ENCODE results near the gene GABRB1.

GABRB1 gene

GRCh38 chr4:47383829-47384427 is 352.6 kb downstream of the GABRB1 start (continued):
- TF ChIP-seq SNAI2 (CRISPR knock-in tag; IDR thresholded peaks at IDR 0.05): no peak
- TF ChIP-seq CREB5 (CRISPR knock-in tag; IDR thresholded peaks at IDR 0.05; ENCODE audit: low read depth): no peak

DNA sequence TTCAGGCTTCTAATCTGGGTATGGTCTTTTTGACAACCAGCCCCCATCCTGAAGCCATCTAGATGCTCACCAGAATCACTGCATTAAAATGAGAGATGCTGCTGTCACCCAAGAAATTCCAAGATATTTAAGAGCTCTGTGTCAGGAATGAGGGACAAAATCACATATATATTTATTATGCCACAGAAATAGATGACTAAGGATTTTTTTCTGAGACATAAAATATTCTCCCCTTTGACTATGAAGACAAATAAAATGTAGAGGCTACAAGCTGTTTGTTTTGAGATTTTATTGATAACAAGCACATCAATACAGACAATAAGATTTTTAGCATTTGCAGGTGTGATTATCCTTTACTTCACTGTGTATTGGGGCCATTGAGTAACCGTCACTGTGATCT is 354.8 kb downstream of the GABRB1 start:
- no peak for ATAC-seq
- TF ChIP-seq ZNF565 (CRISPR knock-in tag; conservative IDR thresholded peaks at IDR 0.05; ENCODE audit: low read depth): no peak
- no peak for TF ChIP-seq SNAI2 (CRISPR knock-in tag; IDR thresholded peaks at IDR 0.05)
- TF ChIP-seq POU6F1 (CRISPR knock-in tag; IDR thresholded peaks at IDR 0.05; ENCODE audit: borderline replicate concordance, low read depth): no peak
- TF ChIP-seq, protein P1, sequence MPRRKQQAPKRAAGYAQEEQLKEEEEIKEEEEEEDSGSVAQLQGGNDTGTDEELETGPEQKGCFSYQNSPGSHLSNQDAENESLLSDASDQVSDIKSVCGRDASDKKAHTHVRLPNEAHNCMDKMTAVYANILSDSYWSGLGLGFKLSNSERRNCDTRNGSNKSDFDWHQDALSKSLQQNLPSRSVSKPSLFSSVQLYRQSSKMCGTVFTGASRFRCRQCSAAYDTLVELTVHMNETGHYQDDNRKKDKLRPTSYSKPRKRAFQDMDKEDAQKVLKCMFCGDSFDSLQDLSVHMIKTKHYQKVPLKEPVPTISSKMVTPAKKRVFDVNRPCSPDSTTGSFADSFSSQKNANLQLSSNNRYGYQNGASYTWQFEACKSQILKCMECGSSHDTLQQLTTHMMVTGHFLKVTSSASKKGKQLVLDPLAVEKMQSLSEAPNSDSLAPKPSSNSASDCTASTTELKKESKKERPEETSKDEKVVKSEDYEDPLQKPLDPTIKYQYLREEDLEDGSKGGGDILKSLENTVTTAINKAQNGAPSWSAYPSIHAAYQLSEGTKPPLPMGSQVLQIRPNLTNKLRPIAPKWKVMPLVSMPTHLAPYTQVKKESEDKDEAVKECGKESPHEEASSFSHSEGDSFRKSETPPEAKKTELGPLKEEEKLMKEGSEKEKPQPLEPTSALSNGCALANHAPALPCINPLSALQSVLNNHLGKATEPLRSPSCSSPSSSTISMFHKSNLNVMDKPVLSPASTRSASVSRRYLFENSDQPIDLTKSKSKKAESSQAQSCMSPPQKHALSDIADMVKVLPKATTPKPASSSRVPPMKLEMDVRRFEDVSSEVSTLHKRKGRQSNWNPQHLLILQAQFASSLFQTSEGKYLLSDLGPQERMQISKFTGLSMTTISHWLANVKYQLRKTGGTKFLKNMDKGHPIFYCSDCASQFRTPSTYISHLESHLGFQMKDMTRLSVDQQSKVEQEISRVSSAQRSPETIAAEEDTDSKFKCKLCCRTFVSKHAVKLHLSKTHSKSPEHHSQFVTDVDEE (CRISPR knock-in tag; IDR thresholded peaks at IDR 0.05): no peak
- no peak for TF ChIP-seq PATZ1 (CRISPR knock-in tag; IDR thresholded peaks at IDR 0.05; ENCODE audit: borderline replicate concordance)
- no peak for TF ChIP-seq ZC3H10 (CRISPR knock-in tag; IDR thresholded peaks at IDR 0.05)
- no peak for TF ChIP-seq ZNF8 (CRISPR knock-in tag; IDR thresholded peaks at IDR 0.05)
- no peak for TF ChIP-seq CSDC2 (CRISPR knock-in tag; IDR thresholded peaks at IDR 0.05)
- no peak for TF ChIP-seq TOX (CRISPR knock-in tag; IDR thresholded peaks at IDR 0.05; ENCODE audit: borderline replicate concordance)
- no peak for TF ChIP-seq ARNTL (CRISPR knock-in tag; IDR thresholded peaks at IDR 0.05; ENCODE audit: borderline replicate concordance, low read depth)
- TF ChIP-seq TCF4 (CRISPR knock-in tag; IDR thresholded peaks at IDR 0.05; ENCODE audit: borderline replicate concordance): no peak
- no peak for TF ChIP-seq CSRNP3 (CRISPR knock-in tag; IDR thresholded peaks at IDR 0.05)
- no peak for TF ChIP-seq ZFP3 (CRISPR knock-in tag; IDR thresholded peaks at IDR 0.05)
- TF ChIP-seq ISL1 (CRISPR knock-in tag; IDR thresholded peaks at IDR 0.05): no peak
- TF ChIP-seq CREB5 (CRISPR knock-in tag; IDR thresholded peaks at IDR 0.05; ENCODE audit: low read depth): no peak
- TF ChIP-seq GLIS3 (CRISPR knock-in tag; IDR thresholded peaks at IDR 0.05): no peak

GRCh38 chr4:47386561-47387235 is 355.3 kb downstream of the GABRB1 start:
- ATAC-seq: no peak
- TF ChIP-seq BACH2 (CRISPR knock-in tag; IDR thresholded peaks at IDR 0.05; ENCODE audit: borderline replicate concordance): no peak
- peak; percentile 94 for TF ChIP-seq ISL1 (CRISPR knock-in tag; IDR thresholded peaks at IDR 0.05)
- TF ChIP-seq RARB (CRISPR knock-in tag; IDR thresholded peaks at IDR 0.05): no peak
- TF ChIP-seq OSR1 (CRISPR knock-in tag; IDR thresholded peaks at IDR 0.05): no peak
- TF ChIP-seq CREB5 (CRISPR knock-in tag; IDR thresholded peaks at IDR 0.05; ENCODE audit: low read depth): peak; percentile 78
- TF ChIP-seq ZC3H10 (CRISPR knock-in tag; IDR thresholded peaks at IDR 0.05): no peak
- no peak for TF ChIP-seq ZNF70 (CRISPR knock-in tag; IDR thresholded peaks at IDR 0.05)
- TF ChIP-seq ESRRG (CRISPR knock-in tag; IDR thresholded peaks at IDR 0.05): no peak
- no peak for TF ChIP-seq PATZ1 (CRISPR knock-in tag; IDR thresholded peaks at IDR 0.05; ENCODE audit: borderline replicate concordance)
- TF ChIP-seq ZFP30 (CRISPR knock-in tag; IDR thresholded peaks at IDR 0.05): no peak
- TF ChIP-seq ZNF565 (CRISPR knock-in tag; conservative IDR thresholded peaks at IDR 0.05; ENCODE audit: low read depth): no peak

Data from SK-N-SH treated with all-trans-retinoic acid at 6 μM for 48 hours (cell line).